Measurements from ENCODE around the gene NCKAP5. TPM values are rescaled to one million over a fixed set of nuclear protein-coding genes. Genes with fewer than 3 reads are reported as not detected.

NCKAP5 gene
- total RNA-seq, 1 donor from 2014 or later: 7.7 TPM

DNA sequence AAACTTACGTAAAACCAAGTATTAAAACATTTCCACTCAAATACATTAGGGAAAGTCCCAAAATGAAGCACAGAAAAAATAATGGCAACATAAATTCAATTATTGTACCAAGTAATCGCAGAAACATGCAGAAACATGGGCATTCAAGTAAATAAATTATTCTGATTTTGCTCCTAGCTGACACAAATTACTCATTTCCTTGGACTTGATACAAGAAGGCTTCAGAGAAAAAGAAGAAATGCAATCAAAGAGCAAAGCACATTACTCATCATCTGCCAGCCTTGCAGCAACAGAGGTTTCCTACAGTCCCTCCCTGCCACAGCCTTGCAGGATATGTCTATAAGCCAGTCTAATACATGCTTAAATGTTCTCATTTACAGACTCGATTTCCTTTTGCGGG is 458.5 kb downstream of the NCKAP5 start:
- Mint-ChIP-seq H3K4me1 (ENCODE audit: unreplicated experiment) (no peaks in the 10 kb centered on the region), H3K4me3 (no peak overlapping the region), H3K27me3 (peaks cover 4% of the 10 kb centered on the region), H3K27ac (no peak overlapping the region), H3K36me3 (no peaks in the 10 kb centered on the region), H3K9me3 (no peaks in the 10 kb centered on the region)
- TF ChIP-seq, protein P1, sequence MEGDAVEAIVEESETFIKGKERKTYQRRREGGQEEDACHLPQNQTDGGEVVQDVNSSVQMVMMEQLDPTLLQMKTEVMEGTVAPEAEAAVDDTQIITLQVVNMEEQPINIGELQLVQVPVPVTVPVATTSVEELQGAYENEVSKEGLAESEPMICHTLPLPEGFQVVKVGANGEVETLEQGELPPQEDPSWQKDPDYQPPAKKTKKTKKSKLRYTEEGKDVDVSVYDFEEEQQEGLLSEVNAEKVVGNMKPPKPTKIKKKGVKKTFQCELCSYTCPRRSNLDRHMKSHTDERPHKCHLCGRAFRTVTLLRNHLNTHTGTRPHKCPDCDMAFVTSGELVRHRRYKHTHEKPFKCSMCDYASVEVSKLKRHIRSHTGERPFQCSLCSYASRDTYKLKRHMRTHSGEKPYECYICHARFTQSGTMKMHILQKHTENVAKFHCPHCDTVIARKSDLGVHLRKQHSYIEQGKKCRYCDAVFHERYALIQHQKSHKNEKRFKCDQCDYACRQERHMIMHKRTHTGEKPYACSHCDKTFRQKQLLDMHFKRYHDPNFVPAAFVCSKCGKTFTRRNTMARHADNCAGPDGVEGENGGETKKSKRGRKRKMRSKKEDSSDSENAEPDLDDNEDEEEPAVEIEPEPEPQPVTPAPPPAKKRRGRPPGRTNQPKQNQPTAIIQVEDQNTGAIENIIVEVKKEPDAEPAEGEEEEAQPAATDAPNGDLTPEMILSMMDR (conservative IDR thresholded peaks at IDR 0.05): no peak
- no peak for DNase-seq (ENCODE audit: extremely low spot score, unreplicated experiment)

DNA sequence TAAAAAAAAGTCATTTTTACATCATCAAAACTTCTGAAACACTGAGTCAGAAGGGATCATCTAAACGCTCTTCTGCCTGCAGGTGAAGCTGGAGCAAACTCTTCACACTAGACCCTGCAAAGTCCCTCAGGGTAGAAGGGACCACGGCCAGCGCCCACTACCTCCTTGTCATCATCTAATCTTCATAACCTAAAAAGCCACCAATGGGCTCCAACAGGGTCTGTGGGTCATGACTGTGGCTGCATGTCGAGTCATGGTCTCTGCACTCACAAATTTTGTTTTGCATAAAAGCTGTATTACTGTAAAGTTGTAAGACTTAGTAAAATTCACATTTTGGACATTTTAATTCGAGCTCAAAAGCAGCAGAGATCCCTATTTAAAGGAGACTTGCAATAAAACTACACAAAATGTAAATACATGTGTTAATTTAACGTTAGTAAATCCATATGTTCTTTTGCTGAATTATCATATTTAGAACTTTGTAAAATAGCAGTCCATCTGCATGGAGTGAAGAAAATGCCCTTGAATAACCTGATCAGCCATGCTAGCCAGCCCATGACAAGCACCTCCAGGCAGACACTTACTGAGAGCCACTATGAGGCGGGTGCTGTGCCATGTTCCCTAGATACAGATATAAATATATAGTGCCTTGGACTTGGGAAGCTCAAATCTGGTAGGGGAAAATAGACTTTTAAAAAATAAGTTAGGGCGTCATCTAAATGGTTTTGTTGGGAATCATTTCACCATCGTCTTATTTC is 461.0 kb downstream of the NCKAP5 start:
- Mint-ChIP-seq H3K27me3 (peaks cover 4% of the 10 kb centered on the region), H3K4me1 (ENCODE audit: unreplicated experiment) (peaks cover 5% of the 10 kb centered on the region), H3K9me3 (no peaks in the 10 kb centered on the region), H3K27ac (no peak overlapping the region), H3K4me3 (no peak overlapping the region), H3K36me3 (no peaks in the 10 kb centered on the region)
- TF ChIP-seq, protein P1 (conservative IDR thresholded peaks at IDR 0.05): no peak
- DNase-seq (ENCODE audit: extremely low spot score, unreplicated experiment): no peak

DNA sequence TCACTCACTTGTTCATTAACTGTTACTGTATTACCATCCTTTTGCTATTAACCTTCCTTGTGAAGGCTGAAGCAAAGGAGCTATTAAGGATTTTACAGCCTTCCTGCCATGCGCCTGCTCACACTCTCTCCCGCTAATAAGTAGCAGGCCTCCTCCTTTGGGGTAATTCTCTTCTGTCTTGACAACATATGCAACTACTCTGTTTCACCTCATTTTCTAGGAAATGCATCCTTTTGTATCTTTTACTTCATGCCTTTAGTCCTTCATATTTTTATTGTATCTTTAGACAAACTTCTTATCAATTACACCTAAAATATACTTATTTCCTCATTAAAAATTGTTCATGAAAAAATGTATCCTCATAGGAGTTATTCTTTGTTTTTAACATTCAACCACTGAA is 463.4 kb downstream of the NCKAP5 start:
- Mint-ChIP-seq H3K27me3 (peaks cover 4% of the 10 kb centered on the region), H3K27ac (no peak overlapping the region), H3K4me1 (ENCODE audit: unreplicated experiment) (peaks cover 5% of the 10 kb centered on the region), H3K36me3 (no peaks in the 10 kb centered on the region), H3K9me3 (no peaks in the 10 kb centered on the region), H3K4me3 (no peak overlapping the region)
- TF ChIP-seq, protein P1 (conservative IDR thresholded peaks at IDR 0.05): no peak
- no peak for DNase-seq (ENCODE audit: extremely low spot score, unreplicated experiment)

DNA sequence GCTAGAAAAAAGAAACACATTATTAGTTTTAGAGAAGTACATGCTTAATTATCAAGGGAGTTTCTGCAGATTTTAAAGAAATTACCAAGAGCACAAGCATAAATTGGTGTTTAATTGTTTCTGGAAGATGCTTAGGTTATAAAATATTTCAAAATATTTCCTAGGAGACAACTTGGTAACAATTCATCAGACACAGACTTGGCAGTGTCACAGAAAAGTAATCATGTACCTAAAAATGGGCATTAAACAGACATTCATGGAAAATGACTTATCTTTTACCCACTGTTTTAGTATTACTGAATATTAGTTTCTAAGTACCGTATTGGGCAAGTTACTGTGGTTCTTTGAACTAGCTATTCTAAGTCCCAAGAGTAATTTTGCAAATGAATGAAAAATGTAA is 469.5 kb downstream of the NCKAP5 start:
- Mint-ChIP-seq H3K27me3 (no peaks in the 10 kb centered on the region), H3K36me3 (no peaks in the 10 kb centered on the region), H3K4me1 (ENCODE audit: unreplicated experiment) (peaks cover 4% of the 10 kb centered on the region), H3K9me3 (no peaks in the 10 kb centered on the region), H3K27ac (no peak overlapping the region), H3K4me3 (no peak overlapping the region)
- TF ChIP-seq, protein P1 (conservative IDR thresholded peaks at IDR 0.05): no peak
- DNase-seq (ENCODE audit: extremely low spot score, unreplicated experiment): no peak

- H3K27me3 Mint-ChIP-seq: no peaks in the 10 kb centered on the region
- H3K4me1 Mint-ChIP-seq (ENCODE audit: unreplicated experiment): peaks cover 4% of the 10 kb centered on the region
- no peaks in the 10 kb centered on the region for H3K9me3 Mint-ChIP-seq
- H3K4me3 Mint-ChIP-seq: no peak overlapping the region
- DNase-seq (ENCODE audit: extremely low spot score, unreplicated experiment): no peak
- H3K27ac Mint-ChIP-seq: no peak overlapping the region
- H3K36me3 Mint-ChIP-seq: no peaks in the 10 kb centered on the region
- TF ChIP-seq, protein P1 (conservative IDR thresholded peaks at IDR 0.05): no peak
Measured at GRCh38 chr2:133097666-133098065, 470.6 kb downstream of the NCKAP5 start.
